SH-SY5Y (cell line): ENCODE measurements around the gene EP300.

ENCODE experiments used
- GATA2 ChIP-seq: IDR thresholded peaks from 2 replicates; pipeline ENCODE4 v1.6.1; 2011; ENCODE audit warnings: mild to moderate bottlenecking, low read depth, low read length
- GATA3 ChIP-seq: IDR thresholded peaks from 2 replicates; pipeline ENCODE4 v1.6.1; 2011; ENCODE audit warnings: low read depth, mild to moderate bottlenecking, low read length, moderate library complexity

- no peak for TF ChIP-seq GATA3
- TF ChIP-seq GATA2, result no peak
Measured at GRCh38 chr22:41157083-41157482, 64.7 kb downstream of the EP300 start.
